GM23338 (cell line): ENCODE measurements around the gene RAB44. TPM values are rescaled to one million over a fixed set of nuclear protein-coding genes. Genes with fewer than 3 reads are reported as not detected.

ENCODE experiments used
- ATAC-seq: fragments of 200-7000 bp; cut with Tn5 transposase; 3 replicates; pipeline ENCODE4 v1.9.1; 2020
- DNase-seq: peaks from one replicate; pipeline ENCODE4 v3.0.0-alpha.2; 2015; ENCODE audit warnings: low spot score
- H2AFZ ChIP-seq: fragments of 200-600 bp; sonication (generic); 2 replicates; pipeline ENCODE4 v1.8.0; 2016; ENCODE audit warnings: antibody characterized with exemption, mild to moderate bottlenecking, moderate library complexity
- H3F3A ChIP-seq: fragments of 200-600 bp; sonication (generic); replicated peaks from 2 replicates; pipeline ENCODE4 v1.8.0; 2017; ENCODE audit warnings: antibody characterized with exemption, mixed run types, low read depth
- H3K27ac ChIP-seq: fragments of 200-600 bp; sonication (generic); 2 replicates; pipeline ENCODE4 v1.6.1; 2016; ENCODE audit warnings: low read depth
- H3K27me3 ChIP-seq: fragments of 200-600 bp; sonication (generic); 2 replicates; pipeline ENCODE4 v1.8.0; 2016; ENCODE audit warnings: mild to moderate bottlenecking, mixed run types, moderate library complexity; ENCODE audit not compliant: insufficient read depth
- H3K36me3 ChIP-seq: fragments of 200-600 bp; sonication (generic); 2 replicates; pipeline ENCODE4 v1.8.0; 2016; ENCODE audit warnings: mild to moderate bottlenecking; ENCODE audit not compliant: insufficient read depth
- H3K4me1 ChIP-seq: fragments of 200-600 bp; sonication (generic); 2 replicates; pipeline ENCODE4 v1.8.0; 2016; ENCODE audit warnings: mild to moderate bottlenecking, moderate library complexity; ENCODE audit not compliant: insufficient read depth
- H3K4me2 ChIP-seq: fragments of 200-600 bp; sonication (generic); 2 replicates; pipeline ENCODE4 v1.7.1; 2017; ENCODE audit warnings: mixed run types
- H3K4me3 ChIP-seq: fragments of 200-600 bp; sonication (generic); 2 replicates; pipeline ENCODE4 v1.6.1; 2016; ENCODE audit warnings: mixed run types
- H3K79me2 ChIP-seq: fragments of 200-600 bp; sonication (generic); replicated peaks from 2 replicates; pipeline ENCODE4 v1.8.0; 2017; ENCODE audit warnings: mild to moderate bottlenecking; ENCODE audit not compliant: insufficient read depth
- H3K9me2 ChIP-seq: fragments of 200-600 bp; sonication (generic); 2 replicates; pipeline ENCODE4 v1.8.0; 2017; ENCODE audit not compliant: insufficient read depth
- H4K20me1 ChIP-seq: fragments of 200-600 bp; sonication (generic); replicated peaks from 2 replicates; pipeline ENCODE4 v1.8.0; 2017; ENCODE audit warnings: mild to moderate bottlenecking; ENCODE audit not compliant: insufficient read depth
- H3K27ac Mint-ChIP-seq: 2 replicates; pipeline ENCODE4 v1.8.0; 2020; ENCODE audit warnings: inconsistent platforms, mild to moderate bottlenecking, moderate library complexity, mixed read lengths
- H3K27me3 Mint-ChIP-seq: 3 replicates; pipeline ENCODE4 v1.8.0; 2022; ENCODE audit warnings: low read depth, mild to moderate bottlenecking, moderate library complexity, mixed read lengths, inconsistent platforms; ENCODE audit not compliant: insufficient read depth, poor library complexity
- H3K36me3 Mint-ChIP-seq: 3 replicates; pipeline ENCODE4 v1.8.0; 2021; ENCODE audit warnings: low read depth, mild to moderate bottlenecking, inconsistent platforms, moderate library complexity, mixed read lengths
- H3K4me1 Mint-ChIP-seq: 3 replicates; pipeline ENCODE4 v1.8.0; 2020; ENCODE audit warnings: mild to moderate bottlenecking, inconsistent platforms, mixed read lengths
- H3K4me3 Mint-ChIP-seq: 3 replicates; pipeline ENCODE4 v1.8.0; 2021; ENCODE audit warnings: moderate library complexity, mild to moderate bottlenecking, inconsistent platforms, mixed read lengths
- H3K9me3 Mint-ChIP-seq: 3 replicates; pipeline ENCODE4 v1.8.0; 2020; ENCODE audit warnings: moderate library complexity, mild to moderate bottlenecking, inconsistent platforms, mixed read lengths
- CREB1 ChIP-seq: fragments of 250-450 bp; sonication (Bioruptor Pico); IDR thresholded peaks from 2 replicates; pipeline ENCODE4 v1.5.0; 2020; ENCODE audit warnings: low read depth, mild to moderate bottlenecking, moderate library complexity
- CTCF ChIP-seq, 2 experiments: fragments of 200-600 bp in 1 of 2; sonication (generic) in 1 of 2; conservative IDR thresholded peaks; 2 replicates each; pipeline versions ENCODE4 v1.5.1 to v1.6.1; 2016 to 2017; ENCODE audit warnings: antibody characterized with exemption in 2 of 2, low read depth in 2 of 2, mild to moderate bottlenecking in 2 of 2, moderate library complexity in 1 of 2
- ETS1 ChIP-seq: IDR thresholded peaks from 2 replicates; pipeline ENCODE4 v1.6.1; 2016; ENCODE audit warnings: antibody characterized with exemption
- EZH2 ChIP-seq: fragments of 200-600 bp; sonication (generic); IDR thresholded peaks from one replicate; pipeline ENCODE4 v1.8.0; 2017; ENCODE audit warnings: antibody characterized with exemption, mild to moderate bottlenecking, low read depth; ENCODE audit not compliant: unreplicated experiment
- EZH2phosphoT487 ChIP-seq: fragments of 200-600 bp; sonication (generic); IDR thresholded peaks from one replicate; pipeline ENCODE4 v1.8.1; 2018; ENCODE audit warnings: antibody characterized with exemption; ENCODE audit not compliant: unreplicated experiment
- JUNB ChIP-seq: IDR thresholded peaks from one replicate; pipeline ENCODE4 v1.6.1; 2016; ENCODE audit warnings: antibody characterized with exemption; ENCODE audit not compliant: unreplicated experiment
- NANOG ChIP-seq: IDR thresholded peaks from 2 replicates; pipeline ENCODE4 v1.6.1; 2016; ENCODE audit warnings: antibody characterized with exemption, borderline replicate concordance
- POLR2AphosphoS5 ChIP-seq: IDR thresholded peaks from 2 replicates; pipeline ENCODE4 v1.6.1; 2016; ENCODE audit warnings: antibody characterized with exemption, low read depth
- REST ChIP-seq: IDR thresholded peaks from one replicate; pipeline ENCODE4 v1.6.1; 2018; ENCODE audit warnings: antibody characterized with exemption; ENCODE audit not compliant: unreplicated experiment
- STAT1 ChIP-seq: IDR thresholded peaks from one replicate; pipeline ENCODE4 v1.6.1; 2016; ENCODE audit warnings: antibody characterized with exemption; ENCODE audit not compliant: unreplicated experiment
- ZNF114 ChIP-seq: fragments of 250-450 bp; sonication (Bioruptor Pico); IDR thresholded peaks from 2 replicates; pipeline ENCODE4 v1.5.0; 2020; ENCODE audit warnings: mild to moderate bottlenecking, moderate library complexity
- ZNF331 ChIP-seq: fragments of 250-450 bp; sonication (Bioruptor Pico); IDR thresholded peaks from 2 replicates; pipeline ENCODE4 v1.5.0; 2020; ENCODE audit warnings: low read depth, mild to moderate bottlenecking, moderate library complexity
- ZNF462 ChIP-seq: fragments of 250-450 bp; sonication (Bioruptor Pico); IDR thresholded peaks from 2 replicates; pipeline ENCODE4 v1.5.0; 2020; ENCODE audit warnings: mild to moderate bottlenecking, moderate library complexity
- polyA plus RNA-seq: library from polyadenylated mRNA; unstranded; fragments of >200 nt; fragmentation: Nextera tagmentation; extraction: Ambion mirVana; gene quantifications from 2 replicates; pipeline ENCODE4 v1.2.1, GENCODE V29; 2016
- total RNA-seq: library from RNA; depleted of rRNA; stranded (reverse); fragments of >200 nt; shearing (Covaris generic); gene quantifications from 2 replicates; pipeline ENCODE4 v1.2.3, GENCODE V29; 2014

The RAB44 gene
- total and polyA plus RNA-seq, 2 experiments from 2014 or later: not detected

GRCh38 chr6:36688063-36688738, 9.4 kb upstream of the RAB44 start:
- H3K4me1 Mint-ChIP-seq: no peaks in the 10 kb centered on the region
- TF ChIP-seq EZH2phosphoT487 (no peak), ZNF462 (CRISPR knock-in tag) (no peak), REST (no peak), ZNF114 (no peak), NANOG (no peak), CREB1 (CRISPR knock-in tag) (no peak), JUNB (no peak), POLR2AphosphoS5 (no peak), CTCF (conservative IDR thresholded peaks at IDR 0.05; ENCODE audit: low read depth in 2 of 2) (no peak), ETS1 (no peak), ZNF331 (CRISPR knock-in tag) (no peak), EZH2 (no peak), STAT1 (no peak)
- no peaks in the 10 kb centered on the region for H3K27me3 ChIP-seq
- H3K4me1 ChIP-seq: no peaks in the 10 kb centered on the region
- H3K36me3 ChIP-seq: peaks cover 15% of the 10 kb centered on the region; the same call in 1 of the 2 replicates
- H4K20me1 ChIP-seq: no peaks in the 10 kb centered on the region; the same call in none of the 2 replicates
- peaks cover 4% of the 10 kb centered on the region for H3K79me2 ChIP-seq
- H3F3A ChIP-seq: no peaks in the 10 kb centered on the region
- ATAC-seq (no peak), DNase-seq (no peak)
- H3K36me3 Mint-ChIP-seq: peaks cover 34% of the 10 kb centered on the region
- H3K27ac Mint-ChIP-seq: no peak overlapping the region
- H3K4me3 Mint-ChIP-seq: no peak overlapping the region
- H2AFZ ChIP-seq: no peak overlapping the region
- H3K9me2 ChIP-seq: no peaks in the 10 kb centered on the region
- no peak overlapping the region for H3K4me3 ChIP-seq
- H3K9me3 Mint-ChIP-seq: no peaks in the 10 kb centered on the region
- H3K27me3 Mint-ChIP-seq: peaks cover 6% of the 10 kb centered on the region
- no peak overlapping the region for H3K4me2 ChIP-seq
- H3K27ac ChIP-seq: no peak overlapping the region
